HepG2 (cell line): Measurements from ENCODE around the gene ZNF444. TPM values are rescaled to one million over a fixed set of nuclear protein-coding genes. Genes with fewer than 3 reads are reported as not detected.

Source experiments
- ATAC-seq: fragments of 200-7000 bp; cut with Tn5 transposase; 3 replicates; pipeline ENCODE4 v1.9.1; 2020; ENCODE audit warnings: mild to moderate bottlenecking, moderate library complexity
- BruUV-seq: library from RNA; stranded (reverse); fragments of 400-500 nt; replicated peaks from 2 replicates; lab custom pipeline; 2021; lab: Mats Ljungman, UMichigan
- CTCF ChIA-PET: fragments of 300-600 bp; formaldehyde crosslinking; extraction: SDS; loops from one replicate; lab custom pipeline; 2021; ENCODE audit warnings: low total read pairs, inconsistent platforms, low intra/inter-chr PET ratio; lab: Yijun Ruan, JAX
- POLR2A ChIA-PET: fragments of 350-600 bp; sonication (Branson Sonifier 250); formaldehyde crosslinking; loops from one replicate; lab custom pipeline; 2020; ENCODE audit warnings: antibody characterized with exemption, inconsistent platforms; lab: Yijun Ruan, JAX
- DNase-seq: peaks from one replicate; pipeline ENCODE4 v3.0.0-alpha.2; 2015; ENCODE audit warnings: low spot score
- FAIRE-seq: peaks from 3 replicates; lab custom pipeline; 2011; peaks lifted over from hg19 to GRCh38; lab: Jason Lieb, UNC
- H2AFZ ChIP-seq: one replicate; pipeline ENCODE4 v1.6.1; 2011; ENCODE audit warnings: low read length, inconsistent platforms
- H3K27ac ChIP-seq: fragments of 300-600 bp; 3 replicates; pipeline ENCODE4 v1.8.0; 2011; ENCODE audit warnings: mixed run types, mild to moderate bottlenecking, mixed read lengths, low read length, inconsistent platforms; ENCODE audit not compliant: insufficient read depth; ENCODE audit errors: extremely low read length
- H3K27me3 ChIP-seq, 2 experiments: fragments of 200-600 bp in 1 of 2; 2 replicates in 1 of 2; 3 replicates in 1 of 2; pipeline versions ENCODE4 v1.6.0 to v1.8.0; 2011; ENCODE audit warnings: low read length in 2 of 2, mild to moderate bottlenecking in 2 of 2, moderate library complexity in 2 of 2, inconsistent platforms in 1 of 2; ENCODE audit not compliant: insufficient read depth in 2 of 2, control insufficient read depth in 1 of 2
- H3K36me3 ChIP-seq, 2 experiments: fragments of 200-600 bp in 1 of 2; replicated peaks in 1 of 2; 2 replicates in 1 of 2; 3 replicates in 1 of 2; pipeline versions ENCODE4 v1.5.1 to v1.8.0; 2011; ENCODE audit warnings: low read length in 2 of 2, inconsistent platforms in 1 of 2; ENCODE audit not compliant: insufficient read depth in 2 of 2, control insufficient read depth in 1 of 2
- H3K4me1 ChIP-seq: 2 replicates; pipeline ENCODE4 v1.5.1; 2012; ENCODE audit warnings: low read length, inconsistent platforms; ENCODE audit not compliant: insufficient read depth
- H3K4me2 ChIP-seq: 2 replicates; pipeline ENCODE4 v1.6.0; 2011; ENCODE audit warnings: low read depth, low read length, inconsistent platforms
- H3K4me3 ChIP-seq, 3 experiments: fragments of 200-600 bp in 1 of 3; sonication (generic), shearing (Covaris generic) in 1 of 3; replicated peaks in 1 of 3; 2 replicates each; pipeline ENCODE4 v1.5.1; 2011 to 2016; ENCODE audit warnings: low read length in 3 of 3, inconsistent platforms in 2 of 3, low read depth in 2 of 3, mild to moderate bottlenecking in 2 of 3, control low read depth in 1 of 3, mixed read lengths in 1 of 3; ENCODE audit not compliant: insufficient read depth in 1 of 3
- H3K79me2 ChIP-seq: one replicate; pipeline ENCODE4 v1.6.1; 2011; ENCODE audit warnings: low read length, inconsistent platforms; ENCODE audit not compliant: insufficient read depth
- H3K9ac ChIP-seq: 2 replicates; pipeline ENCODE4 v1.6.0; 2011; ENCODE audit warnings: mild to moderate bottlenecking, low read depth, low read length, inconsistent platforms; ENCODE audit not compliant: insufficient read depth
- H3K9me3 ChIP-seq: 2 replicates; pipeline ENCODE4 v1.5.1; 2012; ENCODE audit warnings: mild to moderate bottlenecking, low read length
- H4K20me1 ChIP-seq: 2 replicates; pipeline ENCODE4 v1.6.0; 2011; ENCODE audit warnings: inconsistent platforms, mild to moderate bottlenecking, low read length, moderate library complexity; ENCODE audit not compliant: insufficient read depth
- ATF7 ChIP-seq, 2 experiments: fragments of 450-650 bp in 1 of 2; sonication (generic) in 1 of 2; formaldehyde crosslinking in 1 of 2; IDR thresholded peaks; 2 replicates each; pipeline versions ENCODE4 v1.4.0 to v1.6.1; 2016 to 2020; ENCODE audit warnings: antibody characterized with exemption in 1 of 2, mild to moderate bottlenecking in 1 of 2, missing genetic modification reagents in 1 of 2
- CENPX ChIP-seq: sonication (generic); formaldehyde crosslinking; IDR thresholded peaks from 2 replicates; pipeline ENCODE4 v1.9.0; 2021; ENCODE audit warnings: mild to moderate bottlenecking, missing genetic modification reagents, moderate library complexity
- EHMT2 ChIP-seq: fragments of 200-600 bp; sonication (generic); IDR thresholded peaks from 2 replicates; pipeline ENCODE4 v1.7.0; 2017; ENCODE audit warnings: antibody characterized with exemption, low read depth, low read length, borderline replicate concordance
- ELF3 ChIP-seq: IDR thresholded peaks from 2 replicates; pipeline ENCODE4 v1.6.1; 2016; ENCODE audit warnings: missing genetic modification reagents, missing compliant biosample characterization
- FOSL1 ChIP-seq: sonication (generic); formaldehyde crosslinking; IDR thresholded peaks from 2 replicates; pipeline ENCODE4 v1.9.0; 2021; ENCODE audit warnings: missing genetic modification reagents, borderline replicate concordance
- HOXA5 ChIP-seq: sonication (generic); formaldehyde crosslinking; IDR thresholded peaks from 2 replicates; pipeline ENCODE4 v1.4.0; 2020; ENCODE audit warnings: missing genetic modification reagents
- LCORL ChIP-seq, 2 experiments: fragments of 450-650 bp in 1 of 2; sonication (generic) in 1 of 2; formaldehyde crosslinking in 1 of 2; IDR thresholded peaks; 2 replicates each; pipeline versions ENCODE4 v1.5.0 to v1.6.1; 2017 to 2020; ENCODE audit warnings: antibody characterized with exemption in 1 of 2, missing genetic modification reagents in 1 of 2
- MIER2 ChIP-seq: IDR thresholded peaks from 2 replicates; pipeline ENCODE4 v1.6.1; 2016; ENCODE audit warnings: missing biosample characterization, missing genetic modification reagents
- PHF8 ChIP-seq: sonication (generic); formaldehyde crosslinking; IDR thresholded peaks from 2 replicates; pipeline ENCODE4 v1.5.0; 2020; ENCODE audit warnings: missing genetic modification reagents
- RORA ChIP-seq: sonication (generic); formaldehyde crosslinking; IDR thresholded peaks from 2 replicates; pipeline ENCODE4 v1.5.0; 2020; ENCODE audit warnings: mild to moderate bottlenecking, missing genetic modification reagents, moderate library complexity
- RXRA ChIP-seq: sonication (generic); formaldehyde crosslinking; IDR thresholded peaks from 2 replicates; pipeline ENCODE4 v1.5.1; 2020; ENCODE audit warnings: missing genetic modification reagents
- ZFP37 ChIP-seq: sonication (generic); formaldehyde crosslinking; IDR thresholded peaks from 2 replicates; pipeline ENCODE4 v1.4.0; 2020; ENCODE audit warnings: missing genetic modification reagents, borderline replicate concordance
- ZNF20 ChIP-seq: sonication (generic); formaldehyde crosslinking; IDR thresholded peaks from 2 replicates; pipeline ENCODE4 v1.4.0; 2020; ENCODE audit warnings: mild to moderate bottlenecking, moderate library complexity, missing genetic modification reagents
- ZNF432 ChIP-seq: sonication (generic); formaldehyde crosslinking; IDR thresholded peaks from 2 replicates; pipeline ENCODE4 v1.5.0; 2020; ENCODE audit warnings: missing genetic modification reagents, mild to moderate bottlenecking, borderline replicate concordance
- ZNF558 ChIP-seq: sonication (generic); formaldehyde crosslinking; IDR thresholded peaks from 2 replicates; pipeline ENCODE4 v1.9.0; 2022; ENCODE audit warnings: mild to moderate bottlenecking, missing genetic modification reagents, borderline replicate concordance
- ZNF646 ChIP-seq: sonication (generic); formaldehyde crosslinking; IDR thresholded peaks from 2 replicates; pipeline ENCODE4 v1.9.0; 2021; ENCODE audit warnings: mild to moderate bottlenecking, missing genetic modification reagents
- ZNF782 ChIP-seq: sonication (generic); formaldehyde crosslinking; IDR thresholded peaks from 2 replicates; pipeline ENCODE4 v1.4.0; 2020; ENCODE audit warnings: missing genetic modification reagents, mild to moderate bottlenecking, borderline replicate concordance
- WGBS: methylation state at CpG from one replicate; pipeline ENCODE4 v1.1.6; 2017; ENCODE audit warnings: low lambda C conversion rate; 5-methylcytosine and 5-hydroxymethylcytosine counted together
- in situ Hi-C: cut with HindIII; loops from 2 replicates; pipeline ENCODE4 v1.10.0; 2017; ENCODE audit warnings: low pct_unique_long_range_greater_than_20kb; ENCODE audit not compliant: extremely low pct_ligation_motif_present
- intact Hi-C: fragments of 100-400 bp; cut with micrococcal nuclease; formaldehyde crosslinking; loops from one replicate; pipeline ENCODE4 v1.10.0; 2022; ENCODE audit not compliant: unreplicated experiment
- polyA plus RNA-seq, 8 experiments: library from polyadenylated mRNA; depleted of rRNA in 3 of 8; stranded (reverse) in 7 of 8; unstranded in 1 of 8; fragments of >200 nt; fragmentation: Illumina TruSeq in 4 of 8; extraction: Trizol in 4 of 8; gene quantifications; 2 replicates each; pipeline versions ENCODE4 v1.2.1 to v1.2.3, GENCODE V29; 2011 to 2016; ENCODE audit warnings: low read depth in 4 of 8, missing spikeins in 1 of 8, mixed read lengths in 1 of 8; ENCODE audit not compliant: insufficient read depth in 1 of 8
- total RNA-seq, 5 experiments: library from RNA; depleted of rRNA; stranded (reverse); fragments of >200 nt; fragmentation: Illumina TruSeq; extraction: Trizol; gene quantifications; 2 replicates each; pipeline ENCODE4 v1.2.3, GENCODE V29; 2016; ENCODE audit warnings: low read depth in 1 of 5

ZNF444 gene
- total and polyA plus RNA-seq, 2 of the 13 experiments (the other 11 are each of a cell fraction or from before 2014, with no cell fraction given): 27.4 to 30.3 TPM

- TF ChIP-seq ZNF646 (CRISPR knock-in tag): no peak
- TF ChIP-seq MIER2 (CRISPR knock-in tag): peak; percentile 93
- peak; percentile 91; the same call in 1 of the 2 replicates for TF ChIP-seq EHMT2
- 0 out of 2 replicates have a peak, but pooled peaks have one; percentile 18 for TF ChIP-seq ELF3 (CRISPR knock-in tag)
Observed at GRCh38 chr19:56167064-56167578, 26.0 kb downstream of the ZNF444 start (continued).

DNA sequence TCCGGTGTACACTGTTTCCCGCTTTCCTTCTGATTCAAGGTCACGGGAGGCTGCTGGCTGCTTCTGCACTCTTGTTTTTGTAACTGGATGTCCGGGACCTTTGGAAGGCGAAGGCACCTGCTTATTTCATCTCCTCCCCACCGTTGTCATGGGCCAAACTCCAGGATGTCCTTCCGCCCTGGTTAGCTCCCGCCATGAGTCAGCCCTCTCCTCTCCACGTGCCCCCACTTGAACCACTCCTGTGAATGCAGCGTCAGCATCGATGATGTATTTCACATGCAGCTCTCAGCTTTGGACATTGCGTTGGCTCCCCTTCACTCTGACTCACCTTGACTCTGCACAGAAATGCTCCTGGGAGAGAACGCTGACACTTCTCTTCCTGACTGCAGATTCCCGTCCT is 29.2 kb downstream of the ZNF444 start:
- H3K4me2 ChIP-seq: peak overlapping the region; percentile 72
- peak overlapping the region in 2 of 3 experiments; percentile 8 to 35; a peak in 4 of 6 replicates for H3K4me3 ChIP-seq
- in situ Hi-C loops (no loop called here), intact Hi-C loops (loop anchor here (2.0 kb wide), 2 partner anchors 29 to 59 kb away; partner anchors contain the start of gene ZNF444)
- no peak overlapping the region; the same call in 1 of the 2 replicates for H3K9ac ChIP-seq
- no peaks in the 10 kb centered on the region for H3K36me3 ChIP-seq
- no peak overlapping the region for H2AFZ ChIP-seq
- H3K79me2 ChIP-seq: no peaks in the 10 kb centered on the region
- no peaks in the 10 kb centered on the region for H3K9me3 ChIP-seq
- DNase-seq: peak; percentile 86
- H4K20me1 ChIP-seq: no peaks in the 10 kb centered on the region
- peaks cover 0 to 6% of the 10 kb centered on the region in 2 experiments; a peak in 2 of 5 replicates for H3K27me3 ChIP-seq
- POLR2A ChIA-PET: interaction anchor here (1.0 to 1.7 kb wide), 5 partner anchors 28 to 144 kb away, joined by 3 to 19 read pairs (median 5); partner anchors contain the start of genes ZNF444 and ZSCAN5A
- peak overlapping the region; percentile 33 for H3K27ac ChIP-seq
- peaks cover 50% of the 10 kb centered on the region for H3K4me1 ChIP-seq
- peak; percentile 55 for FAIRE-seq
- CTCF ChIA-PET: no interaction called here
- peak; percentile 87 for ATAC-seq
- 3% methylated on average over 14 of the region's 14 CpGs for WGBS
- BruUV-seq: no TSS peak
- TF ChIP-seq ZNF558: no peak
- TF ChIP-seq FOSL1 (CRISPR knock-in tag): no peak
- TF ChIP-seq LCORL (IDR thresholded peaks at IDR 0.05): no peak
- TF ChIP-seq LCORL (CRISPR knock-in tag; IDR thresholded peaks at IDR 0.05): peak; percentile 89
- no peak for TF ChIP-seq ZNF432 (CRISPR knock-in tag)
- no peak for TF ChIP-seq ZNF20
- no peak for TF ChIP-seq ZFP37 (CRISPR knock-in tag)
- TF ChIP-seq PHF8 (CRISPR knock-in tag): no peak; the same call in 1 of the 2 replicates
- no peak for TF ChIP-seq RORA (CRISPR knock-in tag)
- TF ChIP-seq CENPX: no peak
- TF ChIP-seq RXRA (CRISPR knock-in tag): peak; percentile 73
- no peak for TF ChIP-seq ZNF782 (CRISPR knock-in tag)
- no peak for TF ChIP-seq HOXA5 (CRISPR knock-in tag)
- peak; percentile 43; the same call in 1 of the 2 replicates for TF ChIP-seq ATF7 (IDR thresholded peaks at IDR 0.05)
- 0 out of 2 replicates have a peak, but pooled peaks have one; percentile 46 for TF ChIP-seq ATF7 (CRISPR knock-in tag; IDR thresholded peaks at IDR 0.05)
